BJ (cell line): Measurements from ENCODE around the gene LHB. TPM values are rescaled to one million over a fixed set of nuclear protein-coding genes. Genes with fewer than 3 reads are reported as not detected.

Source experiments
- CTCF ChIA-PET: fragments of 350-600 bp; formaldehyde crosslinking; extraction: SDS; loops from one replicate; lab custom pipeline; 2021; ENCODE audit warnings: antibody characterized with exemption, inconsistent platforms; lab: Yijun Ruan, JAX
- POLR2A ChIA-PET: fragments of 300-600 bp; sonication (Branson Sonifier 250); formaldehyde crosslinking; extraction: SDS; loops from one replicate; lab custom pipeline; 2021; ENCODE audit warnings: antibody characterized with exemption; lab: Charles Lee
- DNase-seq: peaks from one replicate; pipeline ENCODE4 v3.0.0-alpha.2; 2011; ENCODE audit warnings: low read depth
- H3K27me3 ChIP-seq: 2 replicates; pipeline ENCODE4 v1.6.0; 2011; ENCODE audit warnings: low read length; ENCODE audit not compliant: control insufficient read depth, insufficient read depth
- H3K36me3 ChIP-seq: 2 replicates; pipeline ENCODE4 v1.5.1; 2011; ENCODE audit warnings: low read length; ENCODE audit not compliant: control insufficient read depth, insufficient read depth
- H3K4me3 ChIP-seq: 2 replicates; pipeline ENCODE4 v1.5.1; 2011; ENCODE audit warnings: low read depth, mild to moderate bottlenecking, control low read depth, low read length
- polyA plus RNA-seq: library from polyadenylated mRNA; depleted of rRNA; stranded (reverse); fragments of >200 nt; gene quantifications from 2 replicates; pipeline ENCODE4 v1.2.3, GENCODE V29; 2011
- TF ChIP-seq, protein P1 (sequence below): IDR thresholded peaks from 2 replicates; pipeline ENCODE4 v1.5.1; 2011; ENCODE audit warnings: low read depth, mild to moderate bottlenecking, control low read depth, inconsistent platforms, low read length, moderate library complexity; ENCODE audit not compliant: insufficient read depth

Gene LHB
- polyA plus RNA-seq, 1 experiment, result not detected

DNA sequence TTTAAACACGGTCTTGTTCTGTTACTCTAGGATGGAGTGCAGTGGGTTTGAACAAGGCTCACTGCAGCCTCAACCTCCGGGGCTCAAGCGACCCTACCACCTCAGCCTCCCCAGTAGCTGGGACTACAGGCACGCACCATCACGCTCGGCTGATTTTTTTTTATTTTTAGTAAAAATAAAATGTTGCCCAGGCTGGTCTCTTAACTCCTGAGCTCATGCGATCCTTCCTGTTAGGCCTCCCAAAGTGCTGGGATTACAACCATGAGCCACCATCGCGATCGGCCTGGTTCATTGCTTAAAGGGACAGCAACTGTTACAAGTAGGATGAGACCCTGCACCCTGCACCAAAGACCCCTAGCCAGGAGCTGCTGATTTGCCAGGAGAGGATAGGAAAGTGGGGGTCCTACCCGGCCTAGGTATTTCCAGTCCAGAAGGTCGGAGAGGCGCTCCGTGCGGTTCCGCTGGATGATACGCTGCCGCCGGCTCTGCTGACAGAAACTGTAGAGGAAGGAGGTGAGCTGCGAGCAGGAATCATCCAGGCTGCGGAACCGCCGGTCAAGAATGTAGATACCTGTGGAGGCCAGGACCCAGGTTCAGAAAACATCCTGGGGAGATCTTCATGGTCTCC is 46.6 kb downstream of the LHB start:
- no peak overlapping the region for H3K4me3 ChIP-seq
- no peak for DNase-seq
- no peaks in the 10 kb centered on the region for H3K27me3 ChIP-seq

DNA sequence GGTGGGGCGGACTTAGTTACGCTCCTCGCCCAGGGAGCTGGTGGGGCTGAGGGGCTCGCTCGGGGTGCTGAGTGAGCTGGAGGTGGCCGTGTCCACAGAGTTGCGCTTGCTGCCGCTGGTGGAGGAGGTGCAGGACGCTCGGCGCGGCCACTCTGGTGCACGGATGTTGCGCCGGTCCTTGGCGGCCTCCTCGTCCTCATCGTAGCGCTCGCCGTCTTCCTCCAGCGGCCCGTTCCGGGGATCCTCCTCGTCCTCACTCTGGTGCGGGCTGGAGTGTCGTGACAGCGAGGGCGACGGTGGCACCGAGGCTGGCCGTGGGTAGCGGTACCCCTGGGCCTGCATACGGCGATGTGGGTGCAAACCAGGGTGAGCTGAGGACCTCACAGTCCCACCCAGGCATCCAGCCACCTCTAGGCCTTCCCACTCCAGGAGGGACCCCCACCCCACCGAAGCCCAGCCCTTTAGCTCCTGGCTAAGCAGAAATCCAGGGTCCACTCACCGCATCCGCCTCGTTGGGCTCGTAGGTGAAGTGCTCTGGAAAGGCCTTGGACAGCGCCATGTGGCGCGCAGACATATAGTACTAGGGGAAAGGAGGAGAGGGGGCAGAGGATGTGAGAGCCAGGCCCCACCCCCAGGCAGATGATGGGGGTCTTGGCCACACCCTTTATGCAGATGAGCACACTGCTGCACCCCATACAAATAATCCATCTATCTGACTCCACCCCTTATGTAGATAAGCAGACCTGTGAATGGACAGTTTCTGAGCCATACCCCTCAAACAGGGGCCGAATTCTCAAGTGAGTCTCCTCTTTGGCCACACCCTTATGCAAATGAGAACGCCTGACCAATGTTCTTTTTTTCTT is 47.4 kb downstream of the LHB start:
- Histone ChIP-seq H3K36me3 (peaks cover 41% of the 10 kb centered on the region), H3K4me3 (no peak overlapping the region), H3K27me3 (no peaks in the 10 kb centered on the region)
- TF ChIP-seq, protein P1, sequence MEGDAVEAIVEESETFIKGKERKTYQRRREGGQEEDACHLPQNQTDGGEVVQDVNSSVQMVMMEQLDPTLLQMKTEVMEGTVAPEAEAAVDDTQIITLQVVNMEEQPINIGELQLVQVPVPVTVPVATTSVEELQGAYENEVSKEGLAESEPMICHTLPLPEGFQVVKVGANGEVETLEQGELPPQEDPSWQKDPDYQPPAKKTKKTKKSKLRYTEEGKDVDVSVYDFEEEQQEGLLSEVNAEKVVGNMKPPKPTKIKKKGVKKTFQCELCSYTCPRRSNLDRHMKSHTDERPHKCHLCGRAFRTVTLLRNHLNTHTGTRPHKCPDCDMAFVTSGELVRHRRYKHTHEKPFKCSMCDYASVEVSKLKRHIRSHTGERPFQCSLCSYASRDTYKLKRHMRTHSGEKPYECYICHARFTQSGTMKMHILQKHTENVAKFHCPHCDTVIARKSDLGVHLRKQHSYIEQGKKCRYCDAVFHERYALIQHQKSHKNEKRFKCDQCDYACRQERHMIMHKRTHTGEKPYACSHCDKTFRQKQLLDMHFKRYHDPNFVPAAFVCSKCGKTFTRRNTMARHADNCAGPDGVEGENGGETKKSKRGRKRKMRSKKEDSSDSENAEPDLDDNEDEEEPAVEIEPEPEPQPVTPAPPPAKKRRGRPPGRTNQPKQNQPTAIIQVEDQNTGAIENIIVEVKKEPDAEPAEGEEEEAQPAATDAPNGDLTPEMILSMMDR, result no peak
- CTCF ChIA-PET, result interaction anchor here (1.1 to 3.9 kb wide), 10 partner anchors 9 to 182 kb away, joined by 3 to 31 read pairs (median 13); partner anchors contain the start of genes GYS1, HSD17B14 and RUVBL2
- no peak for DNase-seq
- POLR2A ChIA-PET, result no interaction called here

More for the DNA sequence above, 46.6 kb downstream of the LHB start:
- peaks cover 42% of the 10 kb centered on the region for H3K36me3 ChIP-seq
- POLR2A ChIA-PET, result no interaction called here
- CTCF ChIA-PET, result interaction anchor here (0.5 to 3.5 kb wide), 26 partner anchors 9 to 390 kb away, joined by 3 to 31 read pairs (median 4); partner anchors contain the start of genes DHDH, GYS1, HSD17B14 and NUCB1
- TF ChIP-seq, protein P1, result no peak

DNA sequence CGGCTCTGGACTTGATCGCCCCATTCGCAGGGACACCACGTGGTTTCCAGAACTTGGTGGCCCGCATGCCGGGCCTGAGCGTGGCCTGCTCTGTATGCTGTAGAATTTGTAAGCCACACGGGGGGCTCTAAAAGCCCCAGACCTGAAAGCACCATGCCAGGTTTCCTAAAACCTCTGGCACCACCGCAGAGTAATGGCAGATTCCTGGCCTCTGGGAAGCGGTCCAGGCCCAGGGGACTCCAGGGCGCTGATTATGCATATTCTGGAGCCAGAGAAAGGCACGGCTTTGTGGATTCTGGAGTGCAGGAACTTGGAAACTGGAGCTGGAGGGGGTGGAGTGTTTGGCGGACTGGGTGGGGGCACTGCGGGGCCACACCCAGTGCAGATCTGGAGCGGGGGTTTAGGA is 48.1 kb downstream of the LHB start:
- ChIA-PET POLR2A (no interaction called here), CTCF (interaction anchor here (2.2 to 3.9 kb wide), 3 partner anchors 10 to 126 kb away, joined by 7 to 24 read pairs (median 18); partner anchors contain the start of genes GYS1 and RUVBL2)
- TF ChIP-seq, protein P1, result no peak
- Histone ChIP-seq H3K4me3 (no peak overlapping the region), H3K36me3 (peaks cover 34% of the 10 kb centered on the region), H3K27me3 (no peaks in the 10 kb centered on the region)
- no peak for DNase-seq

DNA sequence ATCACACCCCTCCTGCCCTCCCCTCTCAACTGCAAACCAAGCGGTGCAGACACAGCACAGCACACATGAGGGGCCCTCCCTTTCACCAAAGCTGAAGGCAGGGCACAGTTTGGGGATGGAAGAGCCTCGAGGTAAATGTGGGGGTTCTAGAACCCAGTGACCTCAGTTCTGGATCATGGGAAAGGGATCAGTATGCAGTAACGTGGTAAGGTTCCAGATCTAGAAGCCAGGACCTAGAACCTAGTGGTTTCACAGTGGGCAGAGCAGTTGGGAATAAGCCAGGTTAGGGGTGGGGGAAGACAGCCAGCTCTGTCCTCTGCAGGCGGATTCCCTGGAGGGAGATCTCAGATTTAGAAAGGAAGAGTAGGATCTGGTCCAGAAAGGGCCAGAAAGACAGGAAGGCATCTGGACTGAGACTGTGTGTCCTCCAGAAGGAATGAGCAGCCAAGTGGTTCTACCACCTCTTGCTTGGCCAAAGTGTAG is 48.7 kb downstream of the LHB start:
- ChIA-PET CTCF (interaction anchor here (0.9 to 3.9 kb wide), 6 partner anchors 8 to 180 kb away, joined by 3 to 18 read pairs (median 8); partner anchors contain the start of genes GYS1 and RUVBL2), POLR2A (interaction anchor here (0.7 to 1.2 kb wide), 4 partner anchors 11 to 825 kb away, joined by 3 to 8 read pairs (median 5); partner anchors contain the start of genes GYS1, PPP1R15A and RUVBL2)
- TF ChIP-seq, protein P1, result no peak
- no peak for DNase-seq
- Histone ChIP-seq H3K4me3 (no peak overlapping the region), H3K36me3 (peaks cover 34% of the 10 kb centered on the region), H3K27me3 (no peaks in the 10 kb centered on the region)
